Measurements from ENCODE around the gene DAGLB. TPM values are rescaled to one million over a fixed set of nuclear protein-coding genes. Genes with fewer than 3 reads are reported as not detected.

Gene DAGLB
- total RNA-seq, 2 donors from 2014 or later = 5.7 to 9.4 TPM

DNA sequence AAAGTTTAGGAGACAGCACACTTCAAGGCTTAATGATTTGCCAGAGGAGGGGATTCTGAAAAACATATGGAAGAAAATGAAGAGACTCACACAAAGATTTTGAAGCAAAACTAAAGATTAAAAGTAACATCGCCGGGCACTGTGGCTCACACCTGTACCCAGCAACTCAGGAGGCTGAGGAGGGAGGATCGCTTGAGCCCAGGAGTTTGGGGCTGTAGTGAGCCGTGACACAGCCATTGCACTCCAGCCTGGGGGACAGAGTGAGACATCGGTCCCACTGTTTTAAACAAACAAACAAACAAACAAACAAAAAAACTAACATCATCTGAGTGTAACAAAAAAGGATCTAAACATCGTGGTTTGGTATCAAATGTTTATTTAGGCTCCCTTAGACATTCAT lies 33.7 kb upstream of the DAGLB start:
- no peak overlapping the region for H3K4me3 ChIP-seq
- TF ChIP-seq, protein P1, sequence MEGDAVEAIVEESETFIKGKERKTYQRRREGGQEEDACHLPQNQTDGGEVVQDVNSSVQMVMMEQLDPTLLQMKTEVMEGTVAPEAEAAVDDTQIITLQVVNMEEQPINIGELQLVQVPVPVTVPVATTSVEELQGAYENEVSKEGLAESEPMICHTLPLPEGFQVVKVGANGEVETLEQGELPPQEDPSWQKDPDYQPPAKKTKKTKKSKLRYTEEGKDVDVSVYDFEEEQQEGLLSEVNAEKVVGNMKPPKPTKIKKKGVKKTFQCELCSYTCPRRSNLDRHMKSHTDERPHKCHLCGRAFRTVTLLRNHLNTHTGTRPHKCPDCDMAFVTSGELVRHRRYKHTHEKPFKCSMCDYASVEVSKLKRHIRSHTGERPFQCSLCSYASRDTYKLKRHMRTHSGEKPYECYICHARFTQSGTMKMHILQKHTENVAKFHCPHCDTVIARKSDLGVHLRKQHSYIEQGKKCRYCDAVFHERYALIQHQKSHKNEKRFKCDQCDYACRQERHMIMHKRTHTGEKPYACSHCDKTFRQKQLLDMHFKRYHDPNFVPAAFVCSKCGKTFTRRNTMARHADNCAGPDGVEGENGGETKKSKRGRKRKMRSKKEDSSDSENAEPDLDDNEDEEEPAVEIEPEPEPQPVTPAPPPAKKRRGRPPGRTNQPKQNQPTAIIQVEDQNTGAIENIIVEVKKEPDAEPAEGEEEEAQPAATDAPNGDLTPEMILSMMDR (IDR thresholded peaks at IDR 0.05) = no peak
- H3K27me3 ChIP-seq = no peaks in the 10 kb centered on the region
- H3K36me3 ChIP-seq = no peaks in the 10 kb centered on the region
- DNase-seq (ENCODE audit: low spot score) = no peak
- H3K9me3 ChIP-seq = no peaks in the 10 kb centered on the region
- H3K4me1 ChIP-seq = peaks cover 0 to 66% of the 10 kb centered on the region in 2 donors
- H3K27ac ChIP-seq = no peak overlapping the region

DNA sequence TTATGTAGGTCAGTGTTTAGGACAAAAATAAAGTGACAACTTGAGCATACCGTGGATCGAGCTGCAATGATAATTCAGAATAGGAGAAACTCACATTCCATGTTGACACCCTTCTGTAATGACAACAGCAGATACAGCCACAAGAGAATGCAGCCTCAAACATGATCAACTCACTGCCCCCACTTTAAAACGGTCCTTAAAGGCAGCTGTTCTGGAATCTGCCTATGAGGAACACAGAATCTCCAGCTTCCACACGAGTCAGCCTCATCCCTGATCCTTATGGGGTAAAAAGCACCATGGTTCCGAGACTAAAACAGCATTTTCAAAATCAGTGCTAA lies 32.5 kb upstream of the DAGLB start:
- Histone ChIP-seq H3K4me1 (peaks cover 0 to 78% of the 10 kb centered on the region in 2 donors), H3K9me3 (no peaks in the 10 kb centered on the region), H3K27ac (peak overlapping the region; percentile 41 to 47), H3K27me3 (no peaks in the 10 kb centered on the region), H3K36me3 (no peaks in the 10 kb centered on the region), H3K4me3 (peak overlapping the region; percentile 1 to 20)
- TF ChIP-seq, protein P1 (IDR thresholded peaks at IDR 0.05) = no peak
- no peak for DNase-seq (ENCODE audit: low spot score)

DNA sequence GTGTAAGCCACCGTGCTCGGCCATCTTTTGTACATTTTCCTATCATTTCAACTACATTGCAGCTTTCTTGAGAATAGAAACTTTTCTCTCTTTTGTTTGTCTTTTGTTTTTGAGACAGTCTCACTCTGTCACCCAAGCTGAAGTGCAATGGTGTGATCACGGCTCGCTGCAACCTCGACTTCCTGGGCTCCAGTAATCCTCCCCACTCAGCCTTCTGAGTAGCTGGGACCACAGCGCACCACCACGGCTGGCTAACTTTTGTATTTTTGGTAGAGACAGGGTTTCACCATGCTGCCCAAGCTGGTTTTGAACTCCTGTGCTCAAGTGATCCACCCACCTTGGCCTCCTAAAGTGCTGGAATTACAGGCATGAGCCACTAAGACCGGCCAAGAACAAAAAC lies 31.3 kb upstream of the DAGLB start:
- H3K27ac ChIP-seq = no peak overlapping the region
- peaks cover 10% of the 10 kb centered on the region for H3K36me3 ChIP-seq
- H3K27me3 ChIP-seq = no peaks in the 10 kb centered on the region
- peaks cover 0 to 80% of the 10 kb centered on the region in 2 donors for H3K4me1 ChIP-seq
- TF ChIP-seq, protein P1 (IDR thresholded peaks at IDR 0.05) = no peak
- H3K9me3 ChIP-seq = no peaks in the 10 kb centered on the region
- no peak overlapping the region for H3K4me3 ChIP-seq
- no peak for DNase-seq (ENCODE audit: low spot score)

DNA sequence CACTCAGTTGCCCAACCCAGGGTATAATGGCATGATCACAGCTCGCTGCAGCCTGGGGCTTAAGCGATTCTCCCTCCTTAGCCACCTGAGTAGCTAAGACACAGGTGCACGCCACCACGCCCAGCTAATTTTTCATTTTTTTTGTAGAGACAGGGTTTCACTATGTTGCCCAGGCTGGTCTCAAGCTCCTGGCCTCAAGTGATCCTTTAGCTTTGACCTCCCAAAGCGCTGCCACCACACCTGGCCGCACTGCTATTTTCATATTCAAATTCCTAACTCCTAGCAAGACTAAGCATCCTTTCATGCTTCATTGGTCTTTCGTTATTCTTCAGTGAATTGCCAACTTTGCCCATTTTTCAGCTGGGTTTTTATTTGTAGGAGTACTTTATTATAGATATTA lies 30.4 kb upstream of the DAGLB start:
- no peak for DNase-seq (ENCODE audit: low spot score)
- H3K4me1 ChIP-seq = peaks cover 0 to 80% of the 10 kb centered on the region in 2 donors

DNA sequence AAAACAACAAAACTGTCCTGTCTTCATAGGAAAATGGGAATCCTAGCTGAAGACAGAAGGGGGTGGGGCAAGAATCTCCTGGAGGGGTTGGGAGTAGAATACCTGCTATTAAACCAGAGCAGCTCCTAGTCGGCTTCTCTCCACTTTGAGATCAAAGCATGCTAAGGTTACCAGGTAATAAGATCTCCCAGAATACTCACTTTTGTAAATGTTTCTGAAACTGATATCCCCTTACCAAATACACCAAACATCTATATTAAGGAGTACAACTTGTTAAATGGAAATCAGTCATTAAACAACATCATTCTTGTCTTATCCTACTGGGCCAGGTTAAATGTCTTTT lies 29.5 kb upstream of the DAGLB start:
- Histone ChIP-seq H3K4me3 (no peak overlapping the region), H3K27me3 (no peaks in the 10 kb centered on the region), H3K9me3 (no peaks in the 10 kb centered on the region), H3K36me3 (peaks cover 25% of the 10 kb centered on the region), H3K27ac (no peak overlapping the region), H3K4me1 (peaks cover 0 to 72% of the 10 kb centered on the region in 2 donors)
- TF ChIP-seq, protein P1 (IDR thresholded peaks at IDR 0.05) = no peak
- no peak for DNase-seq (ENCODE audit: low spot score)

More for the DNA sequence above, 30.4 kb upstream of the DAGLB start:
- H3K4me3 ChIP-seq = no peak overlapping the region
- H3K36me3 ChIP-seq = peaks cover 18% of the 10 kb centered on the region
- TF ChIP-seq, protein P1 (IDR thresholded peaks at IDR 0.05) = no peak
- H3K27me3 ChIP-seq = no peaks in the 10 kb centered on the region
- H3K9me3 ChIP-seq = no peaks in the 10 kb centered on the region
- no peak overlapping the region for H3K27ac ChIP-seq

DNA sequence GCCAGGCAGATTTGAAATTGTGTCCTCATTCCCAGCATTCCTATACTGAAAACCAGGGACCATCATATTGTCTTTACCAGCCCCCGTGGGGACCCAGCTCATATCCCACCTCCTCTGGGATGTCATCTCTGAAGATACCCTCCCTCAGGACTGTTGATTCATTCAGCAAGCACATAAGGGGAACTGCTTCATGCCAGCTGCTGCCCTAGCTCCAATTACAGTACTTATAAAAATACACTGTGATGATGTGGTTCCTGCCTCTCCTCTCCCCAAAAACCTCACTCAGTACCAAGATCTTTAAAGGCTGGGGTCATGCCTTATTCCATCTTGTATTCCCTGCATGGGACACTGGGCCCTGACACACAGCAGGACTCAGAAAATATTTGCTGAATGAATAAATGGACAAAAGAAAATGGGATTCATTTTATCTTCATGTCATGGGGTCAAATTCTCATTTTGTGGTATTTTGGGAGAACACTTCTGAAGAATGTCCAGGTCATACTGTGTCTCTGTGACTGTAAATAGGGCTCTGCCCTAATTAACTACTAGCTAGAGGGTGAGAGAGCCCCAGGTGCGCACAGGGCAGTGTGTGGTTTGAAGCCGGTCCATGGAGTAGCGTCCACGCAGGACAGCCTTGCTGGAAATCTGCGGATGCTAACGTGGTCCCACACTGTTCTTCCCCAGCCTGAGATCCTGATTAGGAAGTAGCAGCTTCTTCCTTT lies 29.0 kb upstream of the DAGLB start:
- Histone ChIP-seq H3K4me1 (peaks cover 0 to 67% of the 10 kb centered on the region in 2 donors), H3K4me3 (no peak overlapping the region), H3K9me3 (no peaks in the 10 kb centered on the region), H3K27ac (no peak overlapping the region), H3K27me3 (no peaks in the 10 kb centered on the region), H3K36me3 (peaks cover 30% of the 10 kb centered on the region)
- DNase-seq (ENCODE audit: low spot score) = no peak
- TF ChIP-seq, protein P1 (IDR thresholded peaks at IDR 0.05) = no peak

Measured in right atrium auricular region (tissue), 2 donors.